Tibial nerve (tissue), 4 donors: ENCODE measurements around the gene PRKACB. TPM values are rescaled to one million over a fixed set of nuclear protein-coding genes. Genes with fewer than 3 reads are reported as not detected.

Experiments used
- DNase-seq, 2 donors: peaks; one replicate each; pipeline ENCODE4 v3.0.0-alpha.2; 2019; ENCODE audit warnings: low spot score in 2 of 2
- H3K27ac ChIP-seq, 4 donors: fragments of 200-600 bp; sonication (generic) in 3 of 4; one replicate each; pipeline ENCODE4 v1.5.1; 2017 to 2019; ENCODE audit warnings: mild to moderate bottlenecking in 1 of 4
- H3K27me3 ChIP-seq, 2 donors: fragments of 200-600 bp; sonication (generic) in 1 of 2; one replicate each; pipeline versions ENCODE4 v1.5.1 to v1.6.0; 2017 to 2019
- H3K36me3 ChIP-seq, 3 donors: fragments of 200-600 bp; sonication (generic); one replicate each; pipeline ENCODE4 v1.5.1; 2018 to 2019
- H3K4me1 ChIP-seq, 4 donors: fragments of 200-600 bp; sonication (generic) in 3 of 4; one replicate each; pipeline ENCODE4 v1.5.1; 2017 to 2019
- H3K4me3 ChIP-seq, 4 donors: fragments of 200-600 bp; sonication (generic) in 3 of 4; one replicate each; pipeline ENCODE4 v1.5.1; 2017 to 2019; ENCODE audit warnings: mild to moderate bottlenecking in 1 of 4, moderate library complexity in 1 of 4
- H3K9me3 ChIP-seq, 4 donors: fragments of 200-600 bp; sonication (generic) in 3 of 4; one replicate each; pipeline ENCODE4 v1.5.1; 2017 to 2019
- CTCF ChIP-seq, 5 experiments: fragments of 200-600 bp in 3 of 5; fragments of 450-650 bp in 2 of 5; sonication (generic) in 3 of 5; IDR thresholded peaks; one replicate each; pipeline ENCODE4 v1.5.1; 2016 to 2019; ENCODE audit warnings: antibody characterized with exemption in 5 of 5, mild to moderate bottlenecking in 3 of 5, moderate library complexity in 2 of 5
- EP300 ChIP-seq, 2 donors: sonication (generic); formaldehyde crosslinking; IDR thresholded peaks; one replicate each; pipeline ENCODE4 v1.6.1; 2017; ENCODE audit warnings: antibody characterized with exemption in 2 of 2, mild to moderate bottlenecking in 1 of 2
- POLR2A ChIP-seq, 2 donors: fragments of 450-650 bp; IDR thresholded peaks; one replicate each; pipeline ENCODE4 v1.6.1; 2017; ENCODE audit warnings: antibody characterized with exemption in 2 of 2, mild to moderate bottlenecking in 2 of 2, moderate library complexity in 2 of 2
- WGBS, 2 donors: methylation state at CpG; one replicate each; pipeline ENCODE4 v1.1.5; 2018; 5-methylcytosine and 5-hydroxymethylcytosine counted together
- total RNA-seq, 4 donors: library from RNA; depleted of rRNA; stranded (reverse); fragments of >200 nt; gene quantifications; one replicate each; pipeline ENCODE4 v1.1.0, GENCODE V29; 2016

Gene PRKACB
- total RNA-seq, 4 donors from 2014 or later = 13.4 to 17.3 (median 15.3) TPM

GRCh38 chr1:84107955-84108354 is 36.1 kb upstream of the PRKACB start:
- Histone ChIP-seq H3K27ac (no peak overlapping the region), H3K9me3 (peaks cover 0 to 3% (median 0%) of the 10 kb centered on the region in 4 donors), H3K4me3 (no peak overlapping the region), H3K27me3 (no peaks in the 10 kb centered on the region), H3K36me3 (peaks cover 0 to 6% (median 0%) of the 10 kb centered on the region in 3 donors), H3K4me1 (peaks cover 0 to 6% (median 0%) of the 10 kb centered on the region in 4 donors)
- TF ChIP-seq CTCF (IDR thresholded peaks at IDR 0.05) (no peak), POLR2A (IDR thresholded peaks at IDR 0.05) (no peak), EP300 (IDR thresholded peaks at IDR 0.05) (no peak)
- WGBS, 2 donors = 97 to 100% methylated on average over 2 of the region's 2 CpGs
- DNase-seq = no peak

GRCh38 chr1:84108900-84109578 is 35.0 kb upstream of the PRKACB start:
- no peak overlapping the region for H3K27ac ChIP-seq
- H3K36me3 ChIP-seq = peaks cover 0 to 6% (median 0%) of the 10 kb centered on the region in 3 donors
- H3K4me1 ChIP-seq = no peaks in the 10 kb centered on the region
- no peak for DNase-seq
- peaks cover 0 to 3% (median 0%) of the 10 kb centered on the region in 4 donors for H3K9me3 ChIP-seq
- TF ChIP-seq EP300 (IDR thresholded peaks at IDR 0.05) = no peak
- no peak for TF ChIP-seq CTCF (IDR thresholded peaks at IDR 0.05)
- TF ChIP-seq POLR2A (IDR thresholded peaks at IDR 0.05) = no peak
- H3K27me3 ChIP-seq = no peaks in the 10 kb centered on the region
- 89 to 90% methylated on average over 3 of the region's 3 CpGs for WGBS, 2 donors
- H3K4me3 ChIP-seq = no peak overlapping the region

- H3K27ac ChIP-seq = no peak overlapping the region
- 85 to 98% methylated on average over 1 of the region's 1 CpG for WGBS, 2 donors
- no peaks in the 10 kb centered on the region for H3K27me3 ChIP-seq
- H3K4me3 ChIP-seq = no peak overlapping the region
- no peaks in the 10 kb centered on the region for H3K4me1 ChIP-seq
- peaks cover 0 to 3% (median 0%) of the 10 kb centered on the region in 4 donors for H3K9me3 ChIP-seq
- peaks cover 0 to 5% (median 0%) of the 10 kb centered on the region in 3 donors for H3K36me3 ChIP-seq
- DNase-seq = no peak
- TF ChIP-seq EP300 (IDR thresholded peaks at IDR 0.05) = no peak
- no peak for TF ChIP-seq POLR2A (IDR thresholded peaks at IDR 0.05)
- no peak for TF ChIP-seq CTCF (IDR thresholded peaks at IDR 0.05)
These were observed 33.4 kb upstream of the PRKACB start for GRCh38 chr1:84110629-84111028.

GRCh38 chr1:84116558-84116957 is 27.5 kb upstream of the PRKACB start:
- TF ChIP-seq POLR2A (IDR thresholded peaks at IDR 0.05) (no peak), CTCF (IDR thresholded peaks at IDR 0.05) (no peak), EP300 (IDR thresholded peaks at IDR 0.05) (no peak)
- no peaks in the 10 kb centered on the region for H3K36me3 ChIP-seq
- 78 to 83% methylated on average over 2 of the region's 2 CpGs for WGBS, 2 donors

GRCh38 chr1:84117868-84118267 is 26.2 kb upstream of the PRKACB start:
- WGBS, 2 donors = 96 to 97% methylated on average over 1 of the region's 1 CpG
- no peaks in the 10 kb centered on the region for H3K4me1 ChIP-seq
- no peaks in the 10 kb centered on the region for H3K36me3 ChIP-seq
- DNase-seq = no peak
- TF ChIP-seq POLR2A (IDR thresholded peaks at IDR 0.05) (no peak), CTCF (IDR thresholded peaks at IDR 0.05) (no peak)
- no peak overlapping the region for H3K27ac ChIP-seq
- no peak overlapping the region for H3K4me3 ChIP-seq
- no peaks in the 10 kb centered on the region for H3K27me3 ChIP-seq
- H3K9me3 ChIP-seq = no peaks in the 10 kb centered on the region

More at GRCh38 chr1:84116558-84116957, 27.5 kb upstream of the PRKACB start:
- Histone ChIP-seq H3K27me3 (no peaks in the 10 kb centered on the region), H3K4me3 (no peak overlapping the region), H3K4me1 (no peaks in the 10 kb centered on the region), H3K9me3 (no peaks in the 10 kb centered on the region), H3K27ac (no peak overlapping the region)
- no peak for DNase-seq
